ENCODE measurements around the gene NRDC.
"Not testable (repeated sequence)": the region's sequence is repeated elsewhere in the genome, so short reads cannot be mapped to it uniquely, and the experiment has no call there.

The NRDC gene

GRCh38 chr1:51878616-51879336 is at the start of gene NRDC:
Gene NRDC, minus strand, starts transcription at chr1:51878727. Its CDS starts 112 bp downstream, at chr1:51878615.
- DNase-seq (ENCODE audit: low read depth) = peak; percentile 99

- no peak for DNase-seq (ENCODE audit: low read depth)
These were observed 48.5 kb upstream of the NRDC start for GRCh38 chr1:51927029-51927428.

- DNase-seq (ENCODE audit: low read depth) = no peak
These were observed 47.8 kb upstream of the NRDC start for GRCh38 chr1:51926171-51926812.

GRCh38 chr1:51924455-51924854 is 45.9 kb upstream of the NRDC start:
- no peak for DNase-seq (ENCODE audit: low read depth)

- no peak for DNase-seq (ENCODE audit: low read depth)
These were observed 43.5 kb upstream of the NRDC start for GRCh38 chr1:51922040-51922439.

GRCh38 chr1:51920130-51920529 is 41.6 kb upstream of the NRDC start:
- no peak for DNase-seq (ENCODE audit: low read depth)

GRCh38 chr1:51919684-51920083 is 41.2 kb upstream of the NRDC start:
- DNase-seq (ENCODE audit: low read depth) = no peak

- DNase-seq (ENCODE audit: low read depth) = no peak
These were observed 38.3 kb upstream of the NRDC start for GRCh38 chr1:51916587-51917405.

- no peak for DNase-seq (ENCODE audit: low read depth)
These were observed 37.4 kb upstream of the NRDC start for GRCh38 chr1:51915951-51916350.

GRCh38 chr1:51912881-51913280 is 34.4 kb upstream of the NRDC start:
- no peak for DNase-seq (ENCODE audit: low read depth)

GRCh38 chr1:51910221-51911000 is 31.9 kb upstream of the NRDC start:
- DNase-seq (ENCODE audit: low read depth) = no peak

GRCh38 chr1:51908499-51908898 is 30.0 kb upstream of the NRDC start:
- DNase-seq (ENCODE audit: low read depth) = no peak

GRCh38 chr1:51907079-51907702 is 28.7 kb upstream of the NRDC start:
- no peak for DNase-seq (ENCODE audit: low read depth)

- no peak for DNase-seq (ENCODE audit: low read depth)
These were observed 28.0 kb upstream of the NRDC start for GRCh38 chr1:51906306-51907078.

GRCh38 chr1:51902456-51902855 is 23.9 kb upstream of the NRDC start:
- no peak for DNase-seq (ENCODE audit: low read depth)

GRCh38 chr1:51901151-51901550 is 22.6 kb upstream of the NRDC start:
- no peak for DNase-seq (ENCODE audit: low read depth)

- no peak for DNase-seq (ENCODE audit: low read depth)
These were observed 20.5 kb upstream of the NRDC start for GRCh38 chr1:51899022-51899421.

- DNase-seq (ENCODE audit: low read depth) = no peak
These were observed 19.7 kb upstream of the NRDC start for GRCh38 chr1:51898090-51898734.

GRCh38 chr1:51897699-51898031 is 19.1 kb upstream of the NRDC start:
- DNase-seq (ENCODE audit: low read depth) = no peak

- DNase-seq (ENCODE audit: low read depth) = not testable (repeated sequence)
These were observed 16.2 kb upstream of the NRDC start for GRCh38 chr1:51894748-51895147.

GRCh38 chr1:51878308-51878615 is 265 bp downstream of the NRDC start:
- DNase-seq (ENCODE audit: low read depth) = no peak
